ENCODE data around the gene PHLDB2.

PHLDB2 gene

DNA sequence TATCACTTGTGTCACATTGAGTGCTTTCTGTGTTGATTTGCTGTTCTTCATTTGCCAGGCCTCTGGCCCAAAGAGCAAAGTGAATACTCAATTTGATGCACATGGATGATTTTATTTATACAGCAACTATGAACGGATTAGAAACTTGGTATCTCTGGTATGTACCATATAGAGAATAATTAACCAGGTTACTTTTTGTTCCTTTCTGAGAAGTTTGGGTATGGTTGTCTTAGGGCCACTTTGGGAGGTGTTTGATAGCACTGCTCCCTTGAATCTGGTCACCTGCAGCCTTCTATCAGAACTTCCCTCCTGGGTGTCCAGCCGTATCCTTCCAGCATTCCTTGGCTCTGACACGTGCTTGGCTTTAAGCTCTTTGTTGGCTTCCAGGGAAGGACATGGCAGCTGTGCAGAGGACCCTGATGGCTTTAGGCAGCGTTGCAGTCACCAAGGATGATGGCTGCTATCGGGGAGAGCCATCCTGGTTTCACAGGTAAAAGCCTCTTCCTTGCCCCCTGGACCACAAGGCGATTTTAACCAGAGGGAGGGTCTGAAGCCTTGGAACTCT lies 152.4 kb downstream of the PHLDB2 start:
- Histone ChIP-seq H3K36me3 (ENCODE audit: control insufficient read depth, insufficient read depth, low read length) (peaks cover 35% of the 10 kb centered on the region), H3K4me1 (ENCODE audit: control insufficient read depth, insufficient read depth, low read length) (peaks cover 13% of the 10 kb centered on the region), H3K27me3 (ENCODE audit: control insufficient read depth, insufficient read depth, low read length, poor library complexity, severe bottlenecking) (no peaks in the 10 kb centered on the region), H3K9me3 (ENCODE audit: control insufficient read depth, low read length) (no peaks in the 10 kb centered on the region), H3K27ac (ENCODE audit: insufficient read depth, low read depth, low read length, poor library complexity, severe bottlenecking) (no peak overlapping the region), H3K4me3 (ENCODE audit: insufficient read depth, low read depth, low read length) (no peak overlapping the region)
- 86% methylated on average over 6 of the region's 6 CpGs for WGBS, 2 experiments

DNA sequence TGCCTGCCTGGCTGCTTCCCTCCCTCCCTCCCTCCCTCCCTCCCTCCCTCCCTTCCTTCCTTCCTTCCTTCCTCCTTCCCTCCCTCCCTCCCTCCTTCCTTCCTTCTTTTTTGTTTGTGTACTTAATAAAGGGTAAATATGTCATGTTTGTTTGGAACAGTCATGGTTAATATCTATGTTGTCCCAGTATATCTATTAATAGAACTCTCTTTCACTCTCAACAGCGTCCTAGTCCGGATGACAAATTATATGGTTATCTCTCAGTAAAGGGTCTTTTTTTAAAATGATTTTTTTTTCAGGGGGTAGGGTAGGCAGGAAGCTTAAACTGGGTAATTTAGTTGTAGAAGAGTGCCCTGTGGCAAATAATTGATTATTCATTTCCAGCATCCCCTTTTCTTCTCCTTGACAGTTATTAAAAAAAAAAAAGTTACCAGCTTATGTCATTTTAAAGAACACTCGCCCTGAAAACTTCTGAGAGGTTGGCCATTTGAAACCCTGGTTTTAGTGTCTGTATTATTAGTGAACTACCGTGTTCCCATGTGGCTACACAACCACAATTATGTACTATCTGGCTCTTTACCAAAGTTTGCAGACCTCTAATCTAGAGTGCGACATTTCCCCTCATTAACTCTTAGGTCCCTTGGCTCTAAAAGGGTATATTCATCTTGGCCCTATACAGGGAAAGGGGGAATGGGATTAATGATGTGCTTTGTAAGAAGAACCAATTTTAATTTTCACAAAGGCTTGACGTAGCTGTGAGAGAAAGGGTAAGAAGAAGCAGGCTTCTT lies 153.3 kb downstream of the PHLDB2 start:
- Histone ChIP-seq H3K4me3 (ENCODE audit: insufficient read depth, low read depth, low read length) (no peak overlapping the region), H3K36me3 (ENCODE audit: control insufficient read depth, insufficient read depth, low read length) (peaks cover 30% of the 10 kb centered on the region), H3K27ac (ENCODE audit: insufficient read depth, low read depth, low read length, poor library complexity, severe bottlenecking) (peak overlapping the region; percentile 38), H3K27me3 (ENCODE audit: control insufficient read depth, insufficient read depth, low read length, poor library complexity, severe bottlenecking) (no peaks in the 10 kb centered on the region), H3K4me1 (ENCODE audit: control insufficient read depth, insufficient read depth, low read length) (peaks cover 10% of the 10 kb centered on the region), H3K9me3 (ENCODE audit: control insufficient read depth, low read length) (no peaks in the 10 kb centered on the region)
- 99 to 100% methylated on average over 5 to 6 of the region's 6 CpGs for WGBS, 2 experiments

DNA sequence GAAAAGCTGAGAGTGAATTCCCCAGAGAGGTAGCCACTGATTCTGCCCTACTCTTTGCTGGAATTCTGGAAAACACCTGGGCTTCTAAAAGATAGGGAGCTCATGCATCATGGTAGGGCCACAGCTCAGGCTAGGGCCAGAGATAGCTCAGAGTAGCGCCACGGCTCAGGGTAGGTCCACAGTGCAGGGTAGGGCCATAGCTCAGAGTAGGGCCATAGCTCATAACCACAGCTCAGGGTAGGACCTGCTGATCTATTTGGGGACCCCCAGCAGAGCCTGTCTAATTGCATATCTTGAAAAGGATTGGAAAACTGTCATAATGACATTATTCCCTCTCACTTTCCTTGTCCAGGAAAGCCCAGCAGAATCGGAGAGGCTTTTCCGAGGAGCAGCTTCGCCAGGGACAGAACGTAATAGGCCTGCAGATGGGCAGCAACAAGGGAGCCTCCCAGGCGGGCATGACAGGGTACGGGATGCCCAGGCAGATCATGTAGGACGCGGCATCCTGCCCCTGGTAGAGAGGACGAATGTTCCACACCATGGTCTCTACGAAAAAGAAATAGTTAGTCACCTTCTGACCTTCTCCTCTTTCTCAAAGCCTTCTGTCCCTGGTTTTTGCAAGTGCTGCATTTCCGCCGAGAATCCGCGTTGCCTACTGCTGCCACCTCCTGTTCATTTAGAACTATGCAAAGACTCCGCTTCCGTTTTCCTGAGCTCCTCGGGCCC lies 154.2 kb downstream of the PHLDB2 start:
- Histone ChIP-seq H3K27me3 (ENCODE audit: control insufficient read depth, insufficient read depth, low read length, poor library complexity, severe bottlenecking) (no peaks in the 10 kb centered on the region), H3K9me3 (ENCODE audit: control insufficient read depth, low read length) (no peaks in the 10 kb centered on the region), H3K27ac (ENCODE audit: insufficient read depth, low read depth, low read length, poor library complexity, severe bottlenecking) (peak overlapping the region; percentile 38), H3K4me3 (ENCODE audit: insufficient read depth, low read depth, low read length) (no peak overlapping the region), H3K36me3 (ENCODE audit: control insufficient read depth, insufficient read depth, low read length) (peaks cover 25% of the 10 kb centered on the region), H3K4me1 (ENCODE audit: control insufficient read depth, insufficient read depth, low read length) (peaks cover 8% of the 10 kb centered on the region)
- WGBS, 2 experiments: 50 to 56% methylated on average over 16 to 18 of the region's 19 CpGs

DNA sequence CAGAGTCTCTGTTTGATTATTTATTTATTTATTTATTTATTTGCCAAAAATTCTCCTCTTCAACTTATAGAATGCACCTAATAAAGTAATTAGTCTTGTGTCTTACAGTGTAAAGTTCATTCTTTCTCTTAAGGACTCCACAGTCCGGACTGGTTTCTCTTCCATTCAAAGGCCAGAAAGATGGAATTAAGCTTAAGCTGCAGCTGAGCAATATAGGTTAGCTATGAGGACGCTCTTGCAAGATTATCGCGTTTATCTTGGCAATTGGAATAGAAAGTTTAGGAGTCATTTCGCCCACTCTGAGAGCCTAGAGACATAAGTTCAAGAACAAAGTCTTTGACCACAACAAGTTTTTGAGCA lies 154.7 kb downstream of the PHLDB2 start:
- H3K9me3 ChIP-seq (ENCODE audit: control insufficient read depth, low read length): no peaks in the 10 kb centered on the region
- H3K4me1 ChIP-seq (ENCODE audit: control insufficient read depth, insufficient read depth, low read length): peaks cover 8% of the 10 kb centered on the region
- H3K27me3 ChIP-seq (ENCODE audit: control insufficient read depth, insufficient read depth, low read length, poor library complexity, severe bottlenecking): no peaks in the 10 kb centered on the region
- no peak overlapping the region for H3K27ac ChIP-seq (ENCODE audit: insufficient read depth, low read depth, low read length, poor library complexity, severe bottlenecking)
- peaks cover 20% of the 10 kb centered on the region for H3K36me3 ChIP-seq (ENCODE audit: control insufficient read depth, insufficient read depth, low read length)
- WGBS, 2 experiments: 87 to 90% methylated on average over 5 of the region's 5 CpGs
- no peak overlapping the region for H3K4me3 ChIP-seq (ENCODE audit: insufficient read depth, low read depth, low read length)

DNA sequence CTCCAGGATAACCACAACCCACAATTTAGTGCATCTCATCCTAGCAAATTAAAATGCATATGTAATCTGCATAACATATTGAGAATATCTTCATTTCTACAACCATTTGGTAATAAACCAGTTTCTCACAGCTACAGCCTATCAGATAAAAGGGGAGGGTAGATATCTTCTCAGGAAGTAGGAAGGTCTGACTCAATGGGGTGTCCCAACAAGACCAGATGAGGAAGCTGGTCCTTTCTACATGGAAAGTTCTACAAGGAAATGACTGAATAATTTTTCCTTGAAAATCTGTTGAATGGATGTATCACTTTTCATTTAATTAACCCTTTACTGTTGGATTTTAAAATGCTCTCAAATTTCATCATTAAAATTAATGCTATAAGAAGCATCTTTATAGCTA lies 158.0 kb downstream of the PHLDB2 start:
- Histone ChIP-seq H3K36me3 (ENCODE audit: control insufficient read depth, insufficient read depth, low read length) (peaks cover 4% of the 10 kb centered on the region), H3K9me3 (ENCODE audit: control insufficient read depth, low read length) (no peaks in the 10 kb centered on the region), H3K4me3 (ENCODE audit: insufficient read depth, low read depth, low read length) (no peak overlapping the region), H3K27ac (ENCODE audit: insufficient read depth, low read depth, low read length, poor library complexity, severe bottlenecking) (no peak overlapping the region), H3K4me1 (ENCODE audit: control insufficient read depth, insufficient read depth, low read length) (peaks cover 21% of the 10 kb centered on the region), H3K27me3 (ENCODE audit: control insufficient read depth, insufficient read depth, low read length, poor library complexity, severe bottlenecking) (no peaks in the 10 kb centered on the region)

DNA sequence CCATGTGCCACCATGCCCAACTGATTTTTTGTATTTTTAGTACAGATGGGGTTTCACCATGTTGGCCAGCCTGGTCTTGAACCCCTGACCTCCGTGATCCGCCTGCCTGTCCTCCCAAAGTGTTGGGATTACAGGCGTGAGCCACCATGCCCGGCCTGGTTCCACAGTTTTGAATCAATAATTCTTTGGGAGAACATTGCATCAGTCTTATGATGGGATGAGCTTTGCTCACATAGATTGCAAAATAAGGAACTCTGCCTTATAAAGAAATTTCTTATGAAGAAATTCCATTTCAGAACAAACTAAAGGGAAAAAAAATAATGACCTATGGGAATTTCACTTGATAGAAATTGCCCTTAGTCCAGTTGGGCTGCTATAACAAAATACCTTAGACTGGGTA lies 159.6 kb downstream of the PHLDB2 start:
- Histone ChIP-seq H3K36me3 (ENCODE audit: control insufficient read depth, insufficient read depth, low read length) (peaks cover 4% of the 10 kb centered on the region), H3K4me1 (ENCODE audit: control insufficient read depth, insufficient read depth, low read length) (peaks cover 21% of the 10 kb centered on the region), H3K4me3 (ENCODE audit: insufficient read depth, low read depth, low read length) (no peak overlapping the region), H3K9me3 (ENCODE audit: control insufficient read depth, low read length) (no peaks in the 10 kb centered on the region), H3K27me3 (ENCODE audit: control insufficient read depth, insufficient read depth, low read length, poor library complexity, severe bottlenecking) (no peaks in the 10 kb centered on the region), H3K27ac (ENCODE audit: insufficient read depth, low read depth, low read length, poor library complexity, severe bottlenecking) (no peak overlapping the region)
- 93 to 94% methylated on average over 4 of the region's 4 CpGs for WGBS, 2 experiments

DNA sequence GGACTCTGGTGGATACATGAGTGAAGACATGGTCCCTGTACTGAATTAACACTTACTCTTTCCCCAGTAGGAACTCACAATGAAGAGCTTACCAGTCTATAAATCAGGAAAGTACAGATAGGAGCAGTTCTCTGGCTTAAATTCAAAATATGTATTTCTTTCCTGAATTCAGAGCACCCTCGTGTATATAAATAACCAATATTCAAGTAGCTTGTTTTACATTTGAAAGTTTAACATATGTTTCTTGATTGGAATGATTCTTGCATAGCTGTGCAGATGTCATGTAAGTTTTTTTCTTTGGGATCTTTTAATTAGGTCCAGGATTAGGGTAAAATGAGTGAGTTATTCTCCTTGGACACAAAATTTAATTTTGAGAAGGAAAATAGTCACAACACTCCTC lies 160.7 kb downstream of the PHLDB2 start:
- WGBS, 2 experiments: 82 to 100% methylated on average over 1 of the region's 1 CpG
- H3K36me3 ChIP-seq (ENCODE audit: control insufficient read depth, insufficient read depth, low read length): no peaks in the 10 kb centered on the region
- peaks cover 21% of the 10 kb centered on the region for H3K4me1 ChIP-seq (ENCODE audit: control insufficient read depth, insufficient read depth, low read length)
- no peak overlapping the region for H3K27ac ChIP-seq (ENCODE audit: insufficient read depth, low read depth, low read length, poor library complexity, severe bottlenecking)
- H3K27me3 ChIP-seq (ENCODE audit: control insufficient read depth, insufficient read depth, low read length, poor library complexity, severe bottlenecking): no peaks in the 10 kb centered on the region
- H3K9me3 ChIP-seq (ENCODE audit: control insufficient read depth, low read length): no peaks in the 10 kb centered on the region
- no peak overlapping the region for H3K4me3 ChIP-seq (ENCODE audit: insufficient read depth, low read depth, low read length)

DNA sequence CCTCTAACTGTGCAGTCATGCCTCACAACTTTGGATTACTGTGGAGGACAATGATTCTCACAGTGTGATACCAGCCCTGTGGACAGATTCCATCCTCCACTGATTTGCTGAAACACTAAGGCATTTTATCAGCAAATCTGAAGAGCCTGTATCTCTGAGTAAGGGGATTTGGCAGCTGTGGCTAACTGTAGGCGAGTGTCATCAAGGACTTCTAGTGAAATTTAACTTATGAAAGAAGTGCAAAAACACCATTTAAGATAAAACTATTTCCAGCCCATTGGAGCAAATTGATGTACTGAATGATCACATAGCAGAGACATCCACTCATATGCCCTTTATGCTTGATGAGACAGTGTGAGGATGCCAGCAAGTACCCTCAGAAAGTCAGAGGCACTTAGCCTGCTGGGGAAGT lies 161.6 kb downstream of the PHLDB2 start:
- no peaks in the 10 kb centered on the region for H3K9me3 ChIP-seq (ENCODE audit: control insufficient read depth, low read length)
- peak overlapping the region; percentile 67 for H3K27ac ChIP-seq (ENCODE audit: insufficient read depth, low read depth, low read length, poor library complexity, severe bottlenecking)
- H3K4me1 ChIP-seq (ENCODE audit: control insufficient read depth, insufficient read depth, low read length): peaks cover 21% of the 10 kb centered on the region
- no peaks in the 10 kb centered on the region for H3K36me3 ChIP-seq (ENCODE audit: control insufficient read depth, insufficient read depth, low read length)
- no peak overlapping the region for H3K4me3 ChIP-seq (ENCODE audit: insufficient read depth, low read depth, low read length)
- no peaks in the 10 kb centered on the region for H3K27me3 ChIP-seq (ENCODE audit: control insufficient read depth, insufficient read depth, low read length, poor library complexity, severe bottlenecking)
- WGBS, 2 experiments: 73% methylated on average over 1 of the region's 1 CpG; no CpG with 5 or more reads in 1 of the 2 experiments
